HTR-8/SVneo (cell line): ENCODE data around the gene MICAL3.
"Not testable (repeated sequence)": the region's sequence is repeated elsewhere in the genome, so short reads cannot be mapped to it uniquely, and the experiment has no call there.

Experiments used
- DNase-seq: peaks from one replicate; pipeline ENCODE4 v3.0.0; 2011; ENCODE audit warnings: low spot score, mixed read lengths; ENCODE audit not compliant: insufficient read length
- FAIRE-seq: peaks from 2 replicates; lab custom pipeline; 2011; peaks lifted over from hg19 to GRCh38; lab: Jason Lieb, UNC

MICAL3 gene

GRCh38 chr22:18024276-18024939 is at the start of gene MICAL3:
TSS of gene MICAL3 (minus strand) at chr22:18024561. CDS start at chr22:17906812, 117,749 bp downstream.
- no peak for FAIRE-seq

GRCh38 chr22:18073927-18074326 is 49.6 kb upstream of the MICAL3 start:
- not testable (repeated sequence) for DNase-seq, FAIRE-seq

More at GRCh38 chr22:18024276-18024939, at the start of gene MICAL3:
- DNase-seq, result no peak

GRCh38 chr22:18073467-18073866 is 49.1 kb upstream of the MICAL3 start:
- FAIRE-seq (no peak), DNase-seq (no peak)

GRCh38 chr22:18071968-18072310 is 47.6 kb upstream of the MICAL3 start:
- DNase-seq, result no peak
- no peak for FAIRE-seq

GRCh38 chr22:18071307-18071967 is 47.1 kb upstream of the MICAL3 start:
- DNase-seq, FAIRE-seq: not testable (repeated sequence)

GRCh38 chr22:18070556-18071306 is 46.4 kb upstream of the MICAL3 start:
- no peak for FAIRE-seq
- DNase-seq, result no peak

GRCh38 chr22:18070041-18070440 is 45.7 kb upstream of the MICAL3 start:
- DNase-seq, result no peak
- no peak for FAIRE-seq

- no peak for FAIRE-seq
- DNase-seq, result no peak
These were observed 44.7 kb upstream of the MICAL3 start for GRCh38 chr22:18069041-18069440.

GRCh38 chr22:18068381-18068988 is 44.1 kb upstream of the MICAL3 start:
- no peak for FAIRE-seq

GRCh38 chr22:18067548-18068341 is 43.4 kb upstream of the MICAL3 start:
- no peak for FAIRE-seq
- DNase-seq, result no peak

More at GRCh38 chr22:18068381-18068988, 44.1 kb upstream of the MICAL3 start:
- no peak for DNase-seq

- FAIRE-seq, result no peak
- no peak for DNase-seq
These were observed 42.8 kb upstream of the MICAL3 start for GRCh38 chr22:18067121-18067520.

GRCh38 chr22:18066181-18066859 is 42.0 kb upstream of the MICAL3 start:
- FAIRE-seq (no peak), DNase-seq (no peak)

GRCh38 chr22:18065256-18065655 is 40.9 kb upstream of the MICAL3 start:
- FAIRE-seq (peak; percentile 44), DNase-seq (peak; percentile 43)

GRCh38 chr22:18064636-18065035 is 40.3 kb upstream of the MICAL3 start:
- no peak for DNase-seq
- no peak for FAIRE-seq

GRCh38 chr22:18063715-18064114 is 39.4 kb upstream of the MICAL3 start:
- FAIRE-seq, DNase-seq: not testable (repeated sequence)

- peak; percentile 53 for DNase-seq
These were observed 38.9 kb upstream of the MICAL3 start for GRCh38 chr22:18063306-18063705.

GRCh38 chr22:18062421-18062820 is 38.1 kb upstream of the MICAL3 start:
- DNase-seq, result no peak
- FAIRE-seq, result no peak

More at GRCh38 chr22:18063306-18063705, 38.9 kb upstream of the MICAL3 start:
- FAIRE-seq, result peak; percentile 74

- peak; percentile 54 for DNase-seq
- no peak for FAIRE-seq
These were observed 36.6 kb upstream of the MICAL3 start for GRCh38 chr22:18060646-18061620.
